Measurements from ENCODE around the gene CACNA2D1. TPM values are rescaled to one million over a fixed set of nuclear protein-coding genes. Genes with fewer than 3 reads are reported as not detected.

CACNA2D1 gene
- total RNA-seq, 1 donor from 2014 or later: 1.5 TPM

- Mint-ChIP-seq H3K36me3 (no peaks in the 10 kb centered on the region), H3K27ac (no peak overlapping the region), H3K4me3 (no peak overlapping the region), H3K27me3 (ENCODE audit: insufficient read depth, low read depth) (no peaks in the 10 kb centered on the region), H3K9me3 (no peaks in the 10 kb centered on the region), H3K4me1 (no peaks in the 10 kb centered on the region)
- no peaks in the 10 kb centered on the region for H3F3A ChIP-seq (ENCODE audit: low read depth)
- no peak overlapping the region for H2AFZ ChIP-seq (replicated peaks)
- H3K4me3 ChIP-seq: no peak overlapping the region
- no peaks in the 10 kb centered on the region for H4K20me1 ChIP-seq (ENCODE audit: low read depth)
- no peaks in the 10 kb centered on the region for H3K36me3 ChIP-seq
- no peaks in the 10 kb centered on the region for H3K79me2 ChIP-seq (ENCODE audit: low read depth)
- H3K4me2 ChIP-seq: no peak overlapping the region
- no peak overlapping the region for H3K9ac ChIP-seq
- H3K4me1 ChIP-seq: no peaks in the 10 kb centered on the region
- TF ChIP-seq, protein P1, sequence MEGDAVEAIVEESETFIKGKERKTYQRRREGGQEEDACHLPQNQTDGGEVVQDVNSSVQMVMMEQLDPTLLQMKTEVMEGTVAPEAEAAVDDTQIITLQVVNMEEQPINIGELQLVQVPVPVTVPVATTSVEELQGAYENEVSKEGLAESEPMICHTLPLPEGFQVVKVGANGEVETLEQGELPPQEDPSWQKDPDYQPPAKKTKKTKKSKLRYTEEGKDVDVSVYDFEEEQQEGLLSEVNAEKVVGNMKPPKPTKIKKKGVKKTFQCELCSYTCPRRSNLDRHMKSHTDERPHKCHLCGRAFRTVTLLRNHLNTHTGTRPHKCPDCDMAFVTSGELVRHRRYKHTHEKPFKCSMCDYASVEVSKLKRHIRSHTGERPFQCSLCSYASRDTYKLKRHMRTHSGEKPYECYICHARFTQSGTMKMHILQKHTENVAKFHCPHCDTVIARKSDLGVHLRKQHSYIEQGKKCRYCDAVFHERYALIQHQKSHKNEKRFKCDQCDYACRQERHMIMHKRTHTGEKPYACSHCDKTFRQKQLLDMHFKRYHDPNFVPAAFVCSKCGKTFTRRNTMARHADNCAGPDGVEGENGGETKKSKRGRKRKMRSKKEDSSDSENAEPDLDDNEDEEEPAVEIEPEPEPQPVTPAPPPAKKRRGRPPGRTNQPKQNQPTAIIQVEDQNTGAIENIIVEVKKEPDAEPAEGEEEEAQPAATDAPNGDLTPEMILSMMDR (IDR thresholded peaks at IDR 0.05): no peak
- no peak for TF ChIP-seq EZH2 (IDR thresholded peaks at IDR 0.05)
- no peak for TF ChIP-seq EZH2phosphoT487 (IDR thresholded peaks at IDR 0.05)
- no peaks in the 10 kb centered on the region for H3K9me3 ChIP-seq (ENCODE audit: low read depth)
- H3K27me3 ChIP-seq: no peaks in the 10 kb centered on the region
- H3K27ac ChIP-seq: no peak overlapping the region
- DNase-seq (ENCODE audit: low spot score): no peak
Measured at GRCh38 chr7:82032901-82033300, 410.7 kb downstream of the CACNA2D1 start.

DNA sequence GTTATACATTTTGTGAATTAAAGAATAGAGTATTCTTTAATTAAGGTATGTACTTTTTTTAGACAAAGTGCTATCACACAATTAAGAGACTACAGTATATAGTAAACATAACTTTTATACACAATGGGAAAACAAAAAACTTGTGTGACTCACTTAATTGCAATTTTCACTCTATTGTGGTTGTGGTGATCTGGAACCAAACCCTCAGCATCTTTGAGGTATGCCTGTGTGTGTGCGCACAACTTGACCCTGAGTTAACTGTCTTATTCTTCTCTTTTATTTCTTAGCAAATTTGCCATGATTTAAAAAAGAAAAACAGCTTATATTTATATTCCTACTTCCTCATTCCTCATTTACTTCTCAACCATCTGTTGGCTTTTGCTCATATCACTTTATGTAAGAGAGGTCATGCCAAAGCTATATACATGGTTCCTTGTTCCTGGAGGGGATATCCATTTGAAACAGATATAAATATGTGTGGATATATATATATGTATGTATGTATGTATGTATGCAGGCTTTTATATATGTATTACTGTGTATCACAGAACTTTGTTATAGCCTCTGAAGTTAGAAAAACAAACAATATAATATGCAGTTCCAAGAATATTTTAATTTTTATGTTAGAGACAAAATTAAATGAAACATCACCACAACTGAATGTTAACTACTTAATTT lies 414.2 kb downstream of the CACNA2D1 start:
- Mint-ChIP-seq H3K4me1 (no peaks in the 10 kb centered on the region), H3K27me3 (ENCODE audit: insufficient read depth, low read depth) (no peaks in the 10 kb centered on the region), H3K9me3 (no peaks in the 10 kb centered on the region), H3K4me3 (no peak overlapping the region), H3K27ac (no peak overlapping the region), H3K36me3 (no peaks in the 10 kb centered on the region)
- TF ChIP-seq EZH2 (IDR thresholded peaks at IDR 0.05) (no peak), EZH2phosphoT487 (IDR thresholded peaks at IDR 0.05) (no peak)
- TF ChIP-seq, protein P1 (IDR thresholded peaks at IDR 0.05): no peak
- no peak overlapping the region for H3K4me3 ChIP-seq
- H4K20me1 ChIP-seq (ENCODE audit: low read depth): no peaks in the 10 kb centered on the region
- no peak overlapping the region for H3K4me2 ChIP-seq
- no peak overlapping the region for H2AFZ ChIP-seq (replicated peaks)
- no peak overlapping the region for H3K27ac ChIP-seq
- H3K79me2 ChIP-seq (ENCODE audit: low read depth): no peaks in the 10 kb centered on the region
- H3K36me3 ChIP-seq: no peaks in the 10 kb centered on the region
- no peaks in the 10 kb centered on the region for H3K4me1 ChIP-seq
- no peaks in the 10 kb centered on the region for H3F3A ChIP-seq (ENCODE audit: low read depth)
- no peaks in the 10 kb centered on the region for H3K27me3 ChIP-seq
- no peaks in the 10 kb centered on the region for H3K9me3 ChIP-seq (ENCODE audit: low read depth)
- no peak overlapping the region for H3K9ac ChIP-seq
- no peak for DNase-seq (ENCODE audit: low spot score)

DNA sequence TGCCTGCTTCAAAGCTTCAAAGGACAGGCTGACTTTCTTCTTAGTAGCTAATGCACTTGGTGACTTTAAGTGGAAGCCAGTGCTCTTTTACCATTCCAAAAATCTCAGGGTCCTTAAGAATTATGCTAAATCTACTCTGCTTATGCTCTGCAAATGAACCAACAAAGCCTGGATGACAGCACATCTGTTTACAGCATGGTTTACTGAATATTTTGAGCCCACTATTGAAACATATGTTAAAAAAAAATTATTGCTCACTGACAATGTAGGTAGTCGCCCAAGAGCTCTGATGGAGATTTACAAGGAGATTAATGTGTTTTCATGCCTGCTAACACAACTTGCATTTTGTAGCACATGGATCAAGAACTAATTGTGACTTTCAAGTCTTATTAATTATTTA lies 415.5 kb downstream of the CACNA2D1 start:
- Mint-ChIP-seq H3K4me1 (no peaks in the 10 kb centered on the region), H3K27me3 (ENCODE audit: insufficient read depth, low read depth) (no peaks in the 10 kb centered on the region), H3K4me3 (no peak overlapping the region)

More for the DNA sequence above, 415.5 kb downstream of the CACNA2D1 start:
- H3K4me1 ChIP-seq: no peaks in the 10 kb centered on the region
- no peaks in the 10 kb centered on the region for H3K9me3 ChIP-seq (ENCODE audit: low read depth)
- DNase-seq (ENCODE audit: low spot score): no peak
- no peak for TF ChIP-seq EZH2 (IDR thresholded peaks at IDR 0.05)
- no peak for TF ChIP-seq EZH2phosphoT487 (IDR thresholded peaks at IDR 0.05)
- TF ChIP-seq, protein P1 (IDR thresholded peaks at IDR 0.05): no peak
- H3K27me3 ChIP-seq: no peaks in the 10 kb centered on the region
- H2AFZ ChIP-seq (replicated peaks): no peak overlapping the region
- no peaks in the 10 kb centered on the region for H3K36me3 Mint-ChIP-seq
- no peaks in the 10 kb centered on the region for H3K36me3 ChIP-seq
- H3K9ac ChIP-seq: no peak overlapping the region
- H3K9me3 Mint-ChIP-seq: no peaks in the 10 kb centered on the region
- H4K20me1 ChIP-seq (ENCODE audit: low read depth): no peaks in the 10 kb centered on the region
- no peak overlapping the region for H3K27ac ChIP-seq
- no peak overlapping the region for H3K4me3 ChIP-seq
- no peaks in the 10 kb centered on the region for H3F3A ChIP-seq (ENCODE audit: low read depth)
- H3K27ac Mint-ChIP-seq: no peak overlapping the region
- no peaks in the 10 kb centered on the region for H3K79me2 ChIP-seq (ENCODE audit: low read depth)
- no peak overlapping the region for H3K4me2 ChIP-seq

All from neural progenitor cell (in vitro differentiated cells).